ENCODE data around the gene SFTPB. TPM values are rescaled to one million over a fixed set of nuclear protein-coding genes. Genes with fewer than 3 reads are reported as not detected.

Gene SFTPB
- total RNA-seq, 1 experiment from 2014 or later, result 7.6 TPM

- TF ChIP-seq ZNF425 (CRISPR knock-in tag; conservative IDR thresholded peaks at IDR 0.05) (no peak), CBFB (CRISPR knock-in tag; IDR thresholded peaks at IDR 0.05; ENCODE audit: low read depth) (no peak), ZNF532 (CRISPR knock-in tag; IDR thresholded peaks at IDR 0.05; ENCODE audit: borderline replicate concordance) (no peak)
These were observed 1.3 kb downstream of the SFTPB start (continued) for GRCh38 chr2:85666435-85667316.

- DNase-seq (ENCODE audit: low spot score) (no peak), ATAC-seq (no peak)
- Mint-ChIP-seq H3K9me3 (no peaks in the 10 kb centered on the region), H3K4me3 (no peak overlapping the region), H3K36me3 (no peaks in the 10 kb centered on the region), H3K27ac (no peak overlapping the region), H3K4me1 (no peaks in the 10 kb centered on the region), H3K27me3 (ENCODE audit: low read depth) (no peaks in the 10 kb centered on the region)
- CTCF ChIA-PET, result no interaction called here
- POLR2A ChIA-PET, result interaction anchor here (0.7 kb wide), 1 partner anchor 60 kb away, joined by 3 read pairs; no protein-coding TSS in a partner anchor
- TF ChIP-seq E2F4 (CRISPR knock-in tag; IDR thresholded peaks at IDR 0.05; ENCODE audit: borderline replicate concordance, low read depth) (no peak), ESRRA (CRISPR knock-in tag; IDR thresholded peaks at IDR 0.05; ENCODE audit: borderline replicate concordance) (no peak), ZNF512 (CRISPR knock-in tag; IDR thresholded peaks at IDR 0.05; ENCODE audit: borderline replicate concordance) (no peak), KAT7 (CRISPR knock-in tag; IDR thresholded peaks at IDR 0.05; ENCODE audit: borderline replicate concordance) (no peak), TCF7 (CRISPR knock-in tag; IDR thresholded peaks at IDR 0.05; ENCODE audit: low read depth) (no peak), ELF4 (CRISPR knock-in tag; IDR thresholded peaks at IDR 0.05; ENCODE audit: low read depth) (no peak), RELA (CRISPR knock-in tag; IDR thresholded peaks at IDR 0.05; ENCODE audit: borderline replicate concordance) (no peak), ZNF121 (CRISPR knock-in tag; IDR thresholded peaks at IDR 0.05) (no peak), OVOL2 (CRISPR knock-in tag; IDR thresholded peaks at IDR 0.05; ENCODE audit: borderline replicate concordance) (no peak), ZNF532 (CRISPR knock-in tag; IDR thresholded peaks at IDR 0.05; ENCODE audit: borderline replicate concordance) (no peak), ATF6 (CRISPR knock-in tag; IDR thresholded peaks at IDR 0.05) (no peak), CTCF (IDR thresholded peaks at IDR 0.05) (no peak), FOXP1 (CRISPR knock-in tag; IDR thresholded peaks at IDR 0.05; ENCODE audit: borderline replicate concordance) (no peak)
These were observed 2.0 kb downstream of the SFTPB start for GRCh38 chr2:85666016-85666415.
